ENCODE data around the gene KRTAP4-6. TPM values are rescaled to one million over a fixed set of nuclear protein-coding genes. Genes with fewer than 3 reads are reported as not detected.
"Not testable (repeated sequence)": the region's sequence is repeated elsewhere in the genome, so short reads cannot be mapped to it uniquely, and the experiment has no call there.

KRTAP4-6 gene
- total RNA-seq, 1 donor from 2014 or later: not detected

DNA sequence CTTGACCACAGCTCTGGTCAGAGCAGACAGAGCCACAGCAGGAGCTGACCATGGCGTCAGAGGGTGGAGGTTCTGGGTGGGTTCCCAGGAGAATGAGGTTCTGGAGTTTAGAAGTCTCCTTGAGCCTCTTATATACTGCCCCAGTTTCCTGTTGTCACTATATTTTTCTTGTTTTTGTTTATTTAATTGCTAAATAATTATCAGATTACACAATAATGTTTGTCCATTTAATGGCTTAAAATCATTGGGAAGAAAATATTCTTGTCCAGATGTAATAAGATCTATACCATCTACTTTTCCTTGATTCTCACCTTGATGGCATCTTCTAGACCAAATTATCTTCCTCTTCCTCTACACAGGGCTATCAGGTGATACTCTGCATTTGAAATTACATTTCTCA, 27.8 kb upstream of the KRTAP4-6 start, which contains the start of gene KRTAP4-3:
KRTAP4-3 (minus strand) TSS at position 101 of the 400 bp plus-strand sequence; CDS start at position 52, 49 bp downstream.
- intact Hi-C loops (cut with micrococcal nuclease): no loop called here
- Histone ChIP-seq H3K36me3 (no peaks in the 10 kb centered on the region), H3K27me3 (ENCODE audit: low read depth) (peaks cover 33% of the 10 kb centered on the region), H3K4me3 (no peak within 1 kb of the TSS), H3K4me1 (no peaks in the 10 kb centered on the region), H3K9me3 (replicated peaks) (no peaks in the 10 kb centered on the region), H3K27ac (replicated peaks) (no peak within 1 kb of the TSS)
- DNase-seq: no peak
- TF ChIP-seq, protein P1, sequence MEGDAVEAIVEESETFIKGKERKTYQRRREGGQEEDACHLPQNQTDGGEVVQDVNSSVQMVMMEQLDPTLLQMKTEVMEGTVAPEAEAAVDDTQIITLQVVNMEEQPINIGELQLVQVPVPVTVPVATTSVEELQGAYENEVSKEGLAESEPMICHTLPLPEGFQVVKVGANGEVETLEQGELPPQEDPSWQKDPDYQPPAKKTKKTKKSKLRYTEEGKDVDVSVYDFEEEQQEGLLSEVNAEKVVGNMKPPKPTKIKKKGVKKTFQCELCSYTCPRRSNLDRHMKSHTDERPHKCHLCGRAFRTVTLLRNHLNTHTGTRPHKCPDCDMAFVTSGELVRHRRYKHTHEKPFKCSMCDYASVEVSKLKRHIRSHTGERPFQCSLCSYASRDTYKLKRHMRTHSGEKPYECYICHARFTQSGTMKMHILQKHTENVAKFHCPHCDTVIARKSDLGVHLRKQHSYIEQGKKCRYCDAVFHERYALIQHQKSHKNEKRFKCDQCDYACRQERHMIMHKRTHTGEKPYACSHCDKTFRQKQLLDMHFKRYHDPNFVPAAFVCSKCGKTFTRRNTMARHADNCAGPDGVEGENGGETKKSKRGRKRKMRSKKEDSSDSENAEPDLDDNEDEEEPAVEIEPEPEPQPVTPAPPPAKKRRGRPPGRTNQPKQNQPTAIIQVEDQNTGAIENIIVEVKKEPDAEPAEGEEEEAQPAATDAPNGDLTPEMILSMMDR (IDR thresholded peaks at IDR 0.05; ENCODE audit: borderline replicate concordance): no peak

DNA sequence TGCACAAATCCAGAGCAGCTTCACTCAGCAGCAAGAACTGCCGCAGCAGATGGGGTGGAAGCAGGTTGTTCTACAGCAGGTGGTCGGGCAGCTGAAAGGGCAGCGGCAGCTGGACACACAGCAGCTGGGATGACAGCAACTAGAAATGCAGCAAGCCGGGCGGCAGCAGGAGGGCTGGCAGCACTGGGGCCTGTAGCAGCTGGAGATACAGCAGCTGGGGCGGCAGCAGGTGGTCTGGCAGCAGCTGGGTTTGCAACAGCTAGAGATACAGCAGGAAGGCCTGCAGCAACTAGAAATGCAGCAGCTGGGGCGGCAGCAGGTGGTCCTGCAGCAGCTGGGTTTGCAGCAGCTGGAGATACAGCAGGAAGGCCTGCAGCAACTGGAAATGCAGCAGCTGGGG, 27.2 kb upstream of the KRTAP4-6 start:
- Histone ChIP-seq H3K36me3 (no peaks in the 10 kb centered on the region), H3K27ac (replicated peaks) (no peak overlapping the region), H3K27me3 (ENCODE audit: low read depth) (peaks cover 37% of the 10 kb centered on the region), H3K4me3 (no peak overlapping the region), H3K4me1 (no peaks in the 10 kb centered on the region), H3K9me3 (replicated peaks) (no peaks in the 10 kb centered on the region)
- TF ChIP-seq, protein P1 (IDR thresholded peaks at IDR 0.05; ENCODE audit: borderline replicate concordance): no peak
- intact Hi-C loops (cut with micrococcal nuclease): no loop called here
- DNase-seq: no peak

DNA sequence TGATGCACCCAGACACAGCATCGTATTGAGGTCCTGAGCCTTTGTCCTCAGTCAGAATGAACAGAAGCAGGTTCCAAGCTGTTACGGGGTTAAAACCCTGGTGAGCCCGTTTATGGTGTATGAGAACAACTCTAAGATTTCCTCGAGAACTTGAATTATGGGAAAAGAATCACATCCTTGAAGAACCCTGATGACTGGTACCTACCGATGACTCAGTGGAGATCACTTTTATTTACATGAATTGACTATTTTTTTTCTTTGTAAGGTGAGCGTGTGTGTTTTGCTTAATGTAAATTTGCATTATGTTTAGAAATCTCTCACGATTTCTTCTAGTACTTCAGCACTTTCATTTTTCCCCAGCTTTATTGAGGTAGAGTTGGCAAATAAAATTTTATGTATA, 23.5 kb upstream of the KRTAP4-6 start:
- intact Hi-C loops (cut with micrococcal nuclease): no loop called here
- no peaks in the 10 kb centered on the region for H3K36me3 ChIP-seq
- no peaks in the 10 kb centered on the region for H3K9me3 ChIP-seq (replicated peaks)
- no peaks in the 10 kb centered on the region for H3K4me1 ChIP-seq
- no peak overlapping the region for H3K4me3 ChIP-seq
- TF ChIP-seq, protein P1 (IDR thresholded peaks at IDR 0.05; ENCODE audit: borderline replicate concordance): no peak
- no peak for DNase-seq
- H3K27ac ChIP-seq (replicated peaks): no peak overlapping the region
- peaks cover 46% of the 10 kb centered on the region for H3K27me3 ChIP-seq (ENCODE audit: low read depth)

DNA sequence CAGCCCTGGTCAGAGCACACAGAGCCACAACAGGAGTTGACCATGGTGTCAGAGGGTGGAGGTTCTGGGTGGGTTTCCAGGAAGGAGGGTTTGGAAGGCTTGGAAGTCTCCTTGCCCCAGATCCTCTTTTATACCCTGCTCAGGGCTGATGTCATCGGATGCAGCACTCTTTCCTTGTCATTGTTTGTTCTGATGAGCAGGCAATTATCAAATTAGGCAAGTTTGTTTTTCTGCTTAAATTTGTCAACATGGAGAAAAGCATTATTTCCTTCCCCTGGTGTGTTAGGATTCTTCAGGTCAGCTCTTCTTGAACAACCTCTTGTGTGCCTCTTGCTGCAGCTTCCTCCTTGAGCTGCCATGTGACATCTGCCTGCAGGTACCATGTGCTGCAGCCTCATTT, 20.3 kb upstream of the KRTAP4-6 start, which contains the start of gene KRTAP4-4:
KRTAP4-4 (minus strand) TSS at position 101 of the 400 bp plus-strand sequence; CDS start at position 44, 57 bp downstream.
- Histone ChIP-seq H3K36me3 (no peaks in the 10 kb centered on the region), H3K27me3 (ENCODE audit: low read depth) (peaks cover 73% of the 10 kb centered on the region), H3K9me3 (replicated peaks) (no peaks in the 10 kb centered on the region), H3K4me3 (no peak within 1 kb of the TSS), H3K4me1 (no peaks in the 10 kb centered on the region), H3K27ac (replicated peaks) (no peak within 1 kb of the TSS)
- intact Hi-C loops (cut with micrococcal nuclease): no loop called here
- TF ChIP-seq, protein P1 (IDR thresholded peaks at IDR 0.05; ENCODE audit: borderline replicate concordance): no peak
- DNase-seq: no peak

DNA sequence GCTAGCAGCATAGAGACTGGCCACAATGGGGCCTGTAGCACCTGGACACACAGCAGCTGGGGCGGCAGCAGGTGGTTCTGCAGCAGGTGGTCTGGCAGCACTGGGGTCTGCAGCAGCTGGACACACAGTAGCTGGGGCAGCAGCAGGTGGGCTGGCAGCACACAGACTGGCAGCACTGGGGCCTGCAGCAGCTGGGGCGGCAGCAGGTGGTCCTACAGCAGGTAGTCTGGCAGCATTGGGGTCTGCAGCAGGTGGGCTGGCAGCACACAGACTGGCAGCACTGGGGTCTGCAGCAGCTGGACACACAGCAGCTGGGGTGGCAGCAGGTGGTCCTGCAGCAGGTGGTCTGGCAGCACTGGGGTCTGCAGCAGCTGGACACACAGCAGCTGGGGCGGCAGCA, 19.8 kb upstream of the KRTAP4-6 start:
- intact Hi-C loops (cut with micrococcal nuclease); H3K4me1 ChIP-seq: not testable (repeated sequence)
- peaks cover 69% of the 10 kb centered on the region for H3K27me3 ChIP-seq (ENCODE audit: low read depth)

DNA sequence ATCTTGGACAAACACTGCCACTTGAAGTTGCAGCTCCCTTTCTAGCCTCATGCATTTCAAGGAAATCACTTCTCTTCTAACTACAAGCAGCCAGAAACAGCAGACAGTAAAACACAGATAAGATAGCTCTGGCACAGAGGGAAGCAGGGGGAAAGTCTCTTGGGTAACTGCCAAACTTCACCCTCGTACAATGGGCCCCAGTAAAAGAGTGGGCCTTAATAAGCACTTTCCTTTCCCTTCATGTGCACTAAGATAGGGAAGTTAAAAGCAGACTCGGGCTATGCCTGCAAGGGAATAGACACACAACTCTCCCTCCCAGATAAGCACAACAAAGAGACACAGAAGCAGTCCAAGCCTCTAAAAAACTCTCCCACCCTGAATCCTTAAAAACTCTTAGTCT, 13.5 kb upstream of the KRTAP4-6 start:
- no peak overlapping the region for H3K27ac ChIP-seq (replicated peaks)
- TF ChIP-seq, protein P1 (IDR thresholded peaks at IDR 0.05; ENCODE audit: borderline replicate concordance): no peak
- no peaks in the 10 kb centered on the region for H3K36me3 ChIP-seq
- no peaks in the 10 kb centered on the region for H3K4me1 ChIP-seq
- intact Hi-C loops (cut with micrococcal nuclease): no loop called here
- peaks cover 12% of the 10 kb centered on the region for H3K9me3 ChIP-seq (replicated peaks)
- no peak overlapping the region for H3K4me3 ChIP-seq
- no peak for DNase-seq
- peaks cover 83% of the 10 kb centered on the region for H3K27me3 ChIP-seq (ENCODE audit: low read depth)

More for the DNA sequence above, 19.8 kb upstream of the KRTAP4-6 start:
- not testable (repeated sequence) for H3K27ac ChIP-seq (replicated peaks); DNase-seq; H3K9me3 ChIP-seq (replicated peaks); H3K4me3 ChIP-seq; H3K36me3 ChIP-seq
